ENCODE measurements around the gene CLASRP. TPM values are rescaled to one million over a fixed set of nuclear protein-coding genes. Genes with fewer than 3 reads are reported as not detected.

CLASRP gene
- total and polyA plus RNA-seq, 2 donors (not counting 1 experiment from before 2014, with no cell fraction given) = 12.1 to 15.7 TPM

GRCh38 chr19:45119582-45119981 is 80.7 kb downstream of the CLASRP start:
- Histone ChIP-seq H3K9me3 (ENCODE audit: control insufficient read depth, insufficient read depth, low read depth, low read length) (no peaks in the 10 kb centered on the region), H3K79me2 (ENCODE audit: control insufficient read depth, insufficient read depth, low read length) (peaks cover 66% of the 10 kb centered on the region), H3K27me3 (ENCODE audit: control insufficient read depth, insufficient read depth, low read length) (no peaks in the 10 kb centered on the region), H3K36me3 (ENCODE audit: control insufficient read depth, insufficient read depth, low read length) (peaks cover 1% of the 10 kb centered on the region), H3K4me2 (ENCODE audit: extremely low read depth, insufficient read depth, low read length) (no peak overlapping the region), H3K9ac (ENCODE audit: insufficient read depth, low read length) (no peak overlapping the region), H3K27ac (ENCODE audit: insufficient read depth, low read length) (no peak overlapping the region), H2AFZ (ENCODE audit: low read length) (no peak overlapping the region), H3K4me3 (replicated peaks in 1 of 4; ENCODE audit: control extremely low read depth in 1 of 4, insufficient read depth in 1 of 4, low read depth in 3 of 4, low read length in 4 of 4) (no peak overlapping the region), H3K4me1 (ENCODE audit: control insufficient read depth, extremely low read depth, insufficient read depth, low read length) (no peaks in the 10 kb centered on the region), H4K20me1 (ENCODE audit: control insufficient read depth, extremely low read depth, insufficient read depth, low read length) (peaks cover 2% of the 10 kb centered on the region)
- TF ChIP-seq CTCF (conservative IDR thresholded peaks at IDR 0.05 in 1 of 2, IDR thresholded peaks at IDR 0.05 in 1 of 2; ENCODE audit: low read depth in 1 of 2, low read length in 2 of 2) (no peak), EZH2 (IDR thresholded peaks at IDR 0.05; ENCODE audit: low read length, missing control alignments) (no peak)
- DNase-seq (ENCODE audit: low read depth in 2 of 2) = no peak

Other genes with a start within 250 kb of the CLASRP start
- gene BCAM, start 229.9 kb upstream of the CLASRP start, total RNA-seq = 20.3 and 29.0 TPM in 2 replicates
- gene BCAM, start 229.9 kb upstream of the CLASRP start, polyA plus RNA-seq = 7.2 and 12.2 TPM in 2 replicates
- gene NECTIN2, start 192.7 kb upstream of the CLASRP start, total RNA-seq = 50.3 and 70.7 TPM in 2 replicates
- 59.4 and 77.4 TPM in 2 replicates for gene NECTIN2, start 192.7 kb upstream of the CLASRP start, polyA plus RNA-seq
- gene TOMM40, start 147.8 kb upstream of the CLASRP start, total RNA-seq = 21.8 and 24.4 TPM in 2 replicates
- gene TOMM40, start 147.8 kb upstream of the CLASRP start, polyA plus RNA-seq = 32.1 and 57.7 TPM in 2 replicates
- gene APOE, start 133.2 kb upstream of the CLASRP start, total RNA-seq = 35.0 and 339 TPM in 2 replicates
- 1.5 and 13.4 TPM in 2 replicates for gene APOE, start 133.2 kb upstream of the CLASRP start, polyA plus RNA-seq
- 2.3 and 8.0 TPM in 2 replicates for gene APOC1, start 124.4 kb upstream of the CLASRP start, total RNA-seq
- gene APOC1, start 124.4 kb upstream of the CLASRP start, polyA plus RNA-seq = 1.3 and 2.6 TPM in 2 replicates
- gene APOC4, start 96.8 kb upstream of the CLASRP start, total RNA-seq = not detected in 2 replicates
- not detected in 2 replicates for gene APOC4, start 96.8 kb upstream of the CLASRP start, polyA plus RNA-seq
- gene APOC2, start 93.0 kb upstream of the CLASRP start, total RNA-seq = not detected in 2 replicates
- not detected in 2 replicates for gene APOC2, start 93.0 kb upstream of the CLASRP start, polyA plus RNA-seq
- 34.7 and 46.7 TPM in 2 replicates for gene CLPTM1, start 83.7 kb upstream of the CLASRP start, total RNA-seq
- 54.4 and 86.0 TPM in 2 replicates for gene CLPTM1, start 83.7 kb upstream of the CLASRP start, polyA plus RNA-seq
- 9.2 and 11.7 TPM in 2 replicates for gene RELB, start 37.6 kb upstream of the CLASRP start, total RNA-seq
- gene RELB, start 37.6 kb upstream of the CLASRP start, polyA plus RNA-seq = 2.0 and 2.3 TPM in 2 replicates
- gene ZNF296, start 37.4 kb downstream of the CLASRP start, total RNA-seq = not detected in 2 replicates
- gene ZNF296, start 37.4 kb downstream of the CLASRP start, polyA plus RNA-seq = 0.03 and 0.08 TPM in 2 replicates
- gene GEMIN7, start 40.2 kb downstream of the CLASRP start, total RNA-seq = 12.3 and 15.7 TPM in 2 replicates
- gene GEMIN7, start 40.2 kb downstream of the CLASRP start, polyA plus RNA-seq = 18.0 and 19.0 TPM in 2 replicates
- 34.4 and 36.0 TPM in 2 replicates for gene PPP1R37, start 54.1 kb downstream of the CLASRP start, total RNA-seq
- 11.3 and 12.3 TPM in 2 replicates for gene PPP1R37, start 54.1 kb downstream of the CLASRP start, polyA plus RNA-seq
- gene NKPD1, start 121.9 kb downstream of the CLASRP start, total RNA-seq = 0.17 and 0.26 TPM in 2 replicates
- 0.01 TPM in 1 of 2 replicates, not detected in the other for gene NKPD1, start 121.9 kb downstream of the CLASRP start, polyA plus RNA-seq
- gene TRAPPC6A, start 139.2 kb downstream of the CLASRP start, total RNA-seq = 15.9 and 20.0 TPM in 2 replicates
- gene TRAPPC6A, start 139.2 kb downstream of the CLASRP start, polyA plus RNA-seq = 4.5 and 9.3 TPM in 2 replicates
- gene BLOC1S3, start 139.7 kb downstream of the CLASRP start, total RNA-seq = 2.6 and 3.8 TPM in 2 replicates
- gene BLOC1S3, start 139.7 kb downstream of the CLASRP start, polyA plus RNA-seq = 5.2 and 5.6 TPM in 2 replicates
- gene EXOC3L2, start 206.4 kb downstream of the CLASRP start, total RNA-seq = under 0.01 TPM in 1 of 2 replicates, not detected in the other
- gene EXOC3L2, start 206.4 kb downstream of the CLASRP start, polyA plus RNA-seq = not detected in 2 replicates
- gene MARK4, start 212.2 kb downstream of the CLASRP start, total RNA-seq = 7.4 and 8.9 TPM in 2 replicates
- 14.1 and 19.5 TPM in 2 replicates for gene MARK4, start 212.2 kb downstream of the CLASRP start, polyA plus RNA-seq